Measurements from ENCODE around the gene HPSE.

The HPSE gene

GRCh38 chr4:83348074-83348473, 13.4 kb upstream of the HPSE start:
- no peaks in the 10 kb centered on the region for H3K36me3 ChIP-seq
- peaks cover 7% of the 10 kb centered on the region for H3K9me3 ChIP-seq (ENCODE audit: severe bottlenecking)
- H3K4me3 ChIP-seq (ENCODE audit: low read depth, low read length) = no peak overlapping the region
- no peak for TF ChIP-seq CTCF (IDR thresholded peaks at IDR 0.05; ENCODE audit: low read depth, low read length)
- DNase-seq = no peak
- no peak overlapping the region for H3K27ac ChIP-seq
- H3K27me3 ChIP-seq (ENCODE audit: insufficient read depth, low read depth, severe bottlenecking) = no peaks in the 10 kb centered on the region

GRCh38 chr4:83342476-83342875, 7.8 kb upstream of the HPSE start:
- Histone ChIP-seq H3K27me3 (ENCODE audit: insufficient read depth, low read depth, severe bottlenecking) (no peaks in the 10 kb centered on the region), H3K36me3 (no peaks in the 10 kb centered on the region), H3K9me3 (ENCODE audit: severe bottlenecking) (peaks cover 13% of the 10 kb centered on the region), H3K27ac (no peak overlapping the region), H3K4me3 (ENCODE audit: low read depth, low read length) (no peak overlapping the region)
- TF ChIP-seq CTCF (IDR thresholded peaks at IDR 0.05; ENCODE audit: low read depth, low read length) = no peak
- DNase-seq = no peak

- Histone ChIP-seq H3K27ac (no peak overlapping the region), H3K4me3 (ENCODE audit: low read depth, low read length) (no peak overlapping the region), H3K9me3 (ENCODE audit: severe bottlenecking) (peaks cover 5% of the 10 kb centered on the region), H3K27me3 (ENCODE audit: insufficient read depth, low read depth, severe bottlenecking) (no peaks in the 10 kb centered on the region), H3K36me3 (no peaks in the 10 kb centered on the region)
- no peak for DNase-seq
- TF ChIP-seq CTCF (IDR thresholded peaks at IDR 0.05; ENCODE audit: low read depth, low read length) = no peak
Observed at GRCh38 chr4:83340692-83341343, 6.2 kb upstream of the HPSE start.

- H3K36me3 ChIP-seq = no peaks in the 10 kb centered on the region
- H3K27ac ChIP-seq = no peak overlapping the region
- no peak for TF ChIP-seq CTCF (IDR thresholded peaks at IDR 0.05; ENCODE audit: low read depth, low read length)
- peaks cover 5% of the 10 kb centered on the region for H3K9me3 ChIP-seq (ENCODE audit: severe bottlenecking)
- H3K4me3 ChIP-seq (ENCODE audit: low read depth, low read length) = no peak overlapping the region
- no peaks in the 10 kb centered on the region for H3K27me3 ChIP-seq (ENCODE audit: insufficient read depth, low read depth, severe bottlenecking)
- no peak for DNase-seq
Observed at GRCh38 chr4:83339573-83339972, 4.9 kb upstream of the HPSE start.

GRCh38 chr4:83335701-83336100, 1.1 kb upstream of the HPSE start:
- Histone ChIP-seq H3K36me3 (no peaks in the 10 kb centered on the region), H3K4me3 (ENCODE audit: low read depth, low read length) (no peak overlapping the region), H3K27ac (no peak overlapping the region), H3K9me3 (ENCODE audit: severe bottlenecking) (peaks cover 5% of the 10 kb centered on the region), H3K27me3 (ENCODE audit: insufficient read depth, low read depth, severe bottlenecking) (no peaks in the 10 kb centered on the region)
- TF ChIP-seq CTCF (IDR thresholded peaks at IDR 0.05; ENCODE audit: low read depth, low read length) = no peak
- no peak for DNase-seq

- Histone ChIP-seq H3K36me3 (no peaks in the 10 kb centered on the region), H3K9me3 (ENCODE audit: severe bottlenecking) (no peaks in the 10 kb centered on the region), H3K27ac (no peak overlapping the region), H3K27me3 (ENCODE audit: insufficient read depth, low read depth, severe bottlenecking) (no peaks in the 10 kb centered on the region), H3K4me3 (ENCODE audit: low read depth, low read length) (no peak overlapping the region)
- DNase-seq = no peak
- no peak for TF ChIP-seq CTCF (IDR thresholded peaks at IDR 0.05; ENCODE audit: low read depth, low read length)
Observed at GRCh38 chr4:83331956-83332355, 2.7 kb downstream of the HPSE start.
